COLO668 (cell line): Measurements from ENCODE around the gene BBS5.
"Not testable (repeated sequence)": the region's sequence is repeated elsewhere in the genome, so short reads cannot be mapped to it uniquely, and the experiment has no call there.

Experiments
- DNase-seq: peaks from one replicate; lab custom pipeline; 2025; ENCODE audit not compliant: unreplicated experiment; lab: John Stamatoyannopoulos, UW

Gene BBS5

DNA sequence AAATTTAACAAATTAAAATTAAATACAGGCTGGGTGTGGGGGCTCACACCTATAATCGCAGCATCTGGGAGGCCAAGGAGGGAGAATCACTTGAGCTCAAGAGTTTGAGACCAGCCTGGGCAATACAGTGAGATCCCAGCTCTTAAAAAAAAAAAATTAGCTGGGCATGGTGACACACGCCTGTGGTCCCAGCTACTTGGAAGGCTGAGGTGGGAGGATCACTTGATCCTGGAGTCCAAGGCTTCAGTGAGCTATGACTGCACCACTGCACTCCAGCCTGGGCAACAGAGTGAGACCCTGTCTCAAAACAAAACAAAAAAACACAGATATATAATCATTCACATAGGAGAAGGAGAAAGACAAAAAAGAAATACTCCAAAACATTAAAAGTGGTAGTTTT, 60.2 kb downstream of the BBS5 start:
- DNase-seq: not testable (repeated sequence)

DNA sequence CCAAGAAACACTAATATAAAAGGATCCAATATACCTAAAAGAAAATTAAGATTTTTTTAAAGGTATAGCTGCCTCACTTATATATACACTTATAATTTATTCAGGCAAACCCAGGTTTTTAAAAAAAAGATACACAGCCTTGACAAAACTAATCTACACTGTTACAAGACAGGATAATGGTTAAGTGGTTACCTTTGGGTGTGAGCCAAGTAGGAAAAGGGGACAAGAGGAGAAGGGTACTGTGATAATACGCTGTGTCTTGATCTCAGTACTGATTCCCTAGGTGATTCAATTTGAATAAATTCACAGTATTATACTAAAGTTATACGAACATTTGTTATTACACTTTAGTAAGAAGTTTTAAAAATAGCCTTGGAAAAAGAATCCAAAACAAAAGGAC, 60.9 kb downstream of the BBS5 start:
- no peak for DNase-seq

DNA sequence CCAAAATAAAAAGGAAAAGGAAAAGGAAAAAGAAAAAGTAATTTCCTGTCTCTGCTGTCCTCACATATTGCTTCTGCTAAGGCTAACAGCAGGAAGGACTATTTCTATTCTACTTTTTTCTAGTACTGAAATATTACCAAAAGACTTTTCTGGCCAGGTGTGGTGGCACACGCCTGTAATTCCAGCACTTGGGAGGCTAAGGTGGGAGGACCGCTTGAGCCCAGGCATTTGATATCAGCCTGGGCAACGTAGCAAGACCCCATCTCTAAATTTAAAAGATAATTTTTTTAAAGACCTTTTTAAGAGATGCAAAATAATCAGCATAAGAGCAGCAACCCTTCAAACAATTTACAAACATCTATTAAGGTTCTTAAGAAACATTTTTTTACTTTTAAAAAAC, 63.1 kb downstream of the BBS5 start:
- no peak for DNase-seq

DNA sequence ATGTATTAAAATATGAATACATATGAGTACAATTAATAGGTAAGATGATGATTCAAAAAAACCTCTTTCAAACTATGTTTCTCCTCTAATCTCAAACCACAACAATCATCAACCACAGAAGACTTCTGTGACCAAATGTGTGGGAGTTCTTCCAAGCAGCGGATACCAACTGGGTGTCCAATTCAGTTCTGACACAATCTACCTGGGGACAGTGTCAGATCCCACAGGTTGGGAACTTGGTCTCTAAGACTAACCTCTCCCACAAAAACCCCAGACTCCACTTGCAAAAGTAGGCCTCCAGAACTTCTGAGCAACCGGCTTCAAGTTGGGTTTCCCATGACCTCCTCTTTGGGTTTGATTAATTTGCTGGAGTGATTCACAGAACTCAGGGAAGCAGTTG, 67.5 kb downstream of the BBS5 start:
- no peak for DNase-seq
